Epithelial cell of esophagus (primary cell): ENCODE data around the gene IFNA2.

Experiments used
- DNase-seq: peaks from one replicate; pipeline ENCODE4 v3.0.0; 2010; ENCODE audit warnings: low read depth
- H3K4me3 ChIP-seq: 2 replicates; pipeline ENCODE4 v1.5.1; 2011; ENCODE audit warnings: mild to moderate bottlenecking, low read length, control low read depth
- TF ChIP-seq, protein P1 (sequence below): IDR thresholded peaks from 2 replicates; pipeline ENCODE4 v1.5.1; 2011; ENCODE audit warnings: low read depth, mild to moderate bottlenecking, low read length, control low read depth, inconsistent platforms; ENCODE audit not compliant: insufficient read depth; ENCODE audit errors: missing control alignments

IFNA2 gene

DNA sequence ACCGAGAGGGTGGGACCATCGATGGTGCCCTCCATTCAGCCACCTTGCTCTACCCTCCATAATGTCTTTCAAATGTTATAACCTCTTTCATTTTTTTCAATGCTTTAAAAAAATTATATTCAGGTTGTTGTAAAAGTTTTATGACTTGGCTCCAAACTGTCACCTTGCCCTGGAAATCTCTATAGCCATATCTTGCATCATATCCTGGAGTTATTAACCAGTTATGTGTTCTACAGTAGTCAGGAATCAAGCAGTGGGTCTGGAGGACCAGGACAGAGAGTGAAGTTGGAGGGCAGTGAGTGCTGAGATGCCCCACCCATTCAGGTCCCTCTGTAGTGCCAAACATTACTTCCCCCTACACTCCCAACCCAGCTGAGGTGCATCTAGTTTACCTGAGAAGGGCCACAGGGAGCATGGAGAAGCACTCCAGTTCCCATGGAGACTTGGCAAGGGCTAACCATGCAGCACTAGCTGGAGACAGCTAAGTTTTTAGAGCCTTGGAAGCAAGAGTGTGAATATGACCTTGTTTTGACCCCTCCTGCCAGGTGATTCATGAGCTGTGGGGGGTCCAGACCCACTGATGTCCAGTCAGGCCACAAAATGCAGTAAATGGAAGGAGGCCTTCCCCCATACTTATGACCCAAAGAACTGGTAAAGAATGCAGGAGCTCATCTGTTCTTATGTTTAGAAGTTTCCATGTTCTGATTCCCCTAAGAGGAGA is 29.2 kb upstream of the IFNA2 start:
- no peak overlapping the region for H3K4me3 ChIP-seq
- DNase-seq, result no peak
- TF ChIP-seq, protein P1, sequence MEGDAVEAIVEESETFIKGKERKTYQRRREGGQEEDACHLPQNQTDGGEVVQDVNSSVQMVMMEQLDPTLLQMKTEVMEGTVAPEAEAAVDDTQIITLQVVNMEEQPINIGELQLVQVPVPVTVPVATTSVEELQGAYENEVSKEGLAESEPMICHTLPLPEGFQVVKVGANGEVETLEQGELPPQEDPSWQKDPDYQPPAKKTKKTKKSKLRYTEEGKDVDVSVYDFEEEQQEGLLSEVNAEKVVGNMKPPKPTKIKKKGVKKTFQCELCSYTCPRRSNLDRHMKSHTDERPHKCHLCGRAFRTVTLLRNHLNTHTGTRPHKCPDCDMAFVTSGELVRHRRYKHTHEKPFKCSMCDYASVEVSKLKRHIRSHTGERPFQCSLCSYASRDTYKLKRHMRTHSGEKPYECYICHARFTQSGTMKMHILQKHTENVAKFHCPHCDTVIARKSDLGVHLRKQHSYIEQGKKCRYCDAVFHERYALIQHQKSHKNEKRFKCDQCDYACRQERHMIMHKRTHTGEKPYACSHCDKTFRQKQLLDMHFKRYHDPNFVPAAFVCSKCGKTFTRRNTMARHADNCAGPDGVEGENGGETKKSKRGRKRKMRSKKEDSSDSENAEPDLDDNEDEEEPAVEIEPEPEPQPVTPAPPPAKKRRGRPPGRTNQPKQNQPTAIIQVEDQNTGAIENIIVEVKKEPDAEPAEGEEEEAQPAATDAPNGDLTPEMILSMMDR, result no peak

DNA sequence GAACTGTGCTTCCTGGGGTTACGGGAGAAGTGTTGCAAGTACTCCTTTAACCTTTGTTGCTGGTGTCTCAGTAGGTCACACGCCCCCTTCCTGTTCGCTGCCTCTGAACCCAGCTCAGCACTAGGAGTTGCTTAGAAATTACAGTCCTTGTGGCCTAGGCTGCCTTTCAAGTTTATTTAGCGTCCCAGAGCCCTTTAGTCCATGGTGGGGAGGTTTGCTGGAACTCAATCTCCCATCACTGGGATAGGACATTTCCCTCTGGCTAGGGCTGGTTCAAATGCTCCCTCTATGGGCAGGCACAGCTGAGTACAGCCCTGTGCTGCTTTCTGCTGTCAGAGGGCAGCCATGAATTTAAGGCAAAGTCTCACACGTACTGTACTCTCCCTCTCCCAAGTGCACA is 28.4 kb upstream of the IFNA2 start:
- no peak for DNase-seq

DNA sequence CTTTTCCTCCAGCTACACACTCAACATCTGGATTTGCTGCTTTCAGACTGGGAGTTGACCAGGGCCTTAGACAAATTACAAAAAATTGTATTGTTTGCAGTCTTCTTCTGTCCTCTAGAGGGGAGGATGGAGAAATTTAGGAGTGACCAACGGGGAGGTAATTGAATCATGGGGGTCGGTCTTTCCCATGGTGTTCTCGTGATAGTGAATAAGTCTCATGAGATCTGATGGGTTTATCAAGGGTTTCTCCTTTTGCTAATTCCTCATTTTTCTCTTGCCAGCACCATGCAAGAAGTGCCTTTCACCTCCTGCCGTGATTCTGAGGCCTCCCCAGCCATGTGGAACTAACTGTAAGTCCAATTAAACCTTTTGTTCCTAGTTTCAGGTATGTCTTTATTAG is 28.0 kb upstream of the IFNA2 start:
- no peak for DNase-seq
- TF ChIP-seq, protein P1, result no peak
- no peak overlapping the region for H3K4me3 ChIP-seq

More for the DNA sequence above, 28.4 kb upstream of the IFNA2 start:
- TF ChIP-seq, protein P1, result peak; percentile 21
- H3K4me3 ChIP-seq, result no peak overlapping the region

DNA sequence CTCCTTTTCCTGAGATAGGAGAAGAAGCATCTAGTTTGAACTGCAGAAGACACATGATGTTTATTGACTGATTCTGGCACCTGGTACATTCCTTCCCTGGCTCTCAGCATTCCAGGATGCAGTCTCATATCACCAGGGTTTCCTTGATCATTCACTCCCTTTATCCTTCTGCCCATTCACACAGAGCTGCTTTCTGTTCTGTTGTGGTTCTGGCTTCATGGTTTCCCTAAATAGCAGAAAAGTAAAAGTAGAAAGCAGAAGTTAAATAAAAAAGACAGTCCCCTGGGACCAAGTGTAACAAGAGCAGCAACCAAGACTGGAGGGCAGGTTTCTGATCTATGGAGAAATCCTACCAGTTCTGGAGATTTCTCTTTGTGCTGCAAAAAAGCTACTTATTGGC is 26.9 kb upstream of the IFNA2 start:
- DNase-seq, result no peak
- H3K4me3 ChIP-seq, result no peak overlapping the region
- TF ChIP-seq, protein P1, result no peak

DNA sequence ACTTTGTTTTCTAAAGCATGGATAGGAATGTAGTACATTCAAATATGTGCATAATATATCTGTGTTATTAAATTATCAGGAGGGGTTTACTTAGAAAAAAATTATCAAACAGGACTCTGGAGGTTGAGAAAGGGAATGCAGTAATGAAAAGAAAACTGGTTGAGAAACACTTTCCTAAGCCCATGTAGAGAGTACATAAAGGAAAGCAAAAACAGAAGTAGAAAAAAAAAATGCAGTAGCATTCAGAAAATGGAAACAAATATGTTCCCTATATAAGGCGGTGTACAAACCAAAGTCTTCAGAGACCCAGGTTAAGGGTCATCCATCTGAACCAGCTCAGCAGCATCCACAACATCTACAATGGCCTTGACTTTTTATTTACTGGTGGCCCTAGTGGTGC is 23.6 kb upstream of the IFNA2 start, which contains the start of gene IFNA8:
TSS of gene IFNA8 (plus strand) at position 301 of the 400 bp plus-strand sequence. CDS start at position 361, 60 bp downstream.
- TF ChIP-seq, protein P1, result no peak
- DNase-seq, result no peak
- no peak within 1 kb of the TSS for H3K4me3 ChIP-seq

DNA sequence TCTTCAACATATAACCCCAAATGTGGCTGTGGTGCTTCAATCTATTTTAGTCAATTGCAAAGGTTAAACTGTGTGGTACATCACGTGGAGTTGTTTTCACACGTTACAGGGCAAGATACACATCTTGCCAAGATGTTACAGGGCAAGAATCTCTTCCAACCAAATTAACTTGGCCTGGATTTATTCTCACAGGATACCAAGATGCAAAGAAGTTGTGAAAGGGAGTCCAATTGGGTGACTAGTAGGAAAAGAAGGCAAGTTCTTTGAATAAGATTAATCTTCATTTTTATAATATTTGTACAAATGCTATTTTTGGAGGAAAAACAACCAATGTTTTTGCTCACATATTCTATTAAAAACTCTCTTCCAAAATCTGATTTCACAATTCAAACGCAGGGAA is 18.9 kb upstream of the IFNA2 start:
- H3K4me3 ChIP-seq, result no peak overlapping the region
- DNase-seq, result no peak
- TF ChIP-seq, protein P1, result no peak
